NCI-H345 (cell line): ENCODE data around the gene PRKCA.
"Not testable (repeated sequence)": the region's sequence is repeated elsewhere in the genome, so short reads cannot be mapped to it uniquely, and the experiment has no call there.

Source experiments
- DNase-seq: peaks from one replicate; lab custom pipeline; 2025; lab: John Stamatoyannopoulos, UW

Gene PRKCA

GRCh38 chr17:66290101-66290722 is 12.2 kb upstream of the PRKCA start:
- DNase-seq, result no peak

GRCh38 chr17:66292353-66292752 is 10.1 kb upstream of the PRKCA start:
- DNase-seq, result no peak

GRCh38 chr17:66296289-66296725 is 6.1 kb upstream of the PRKCA start:
- no peak for DNase-seq

GRCh38 chr17:66297443-66297842 is 5.0 kb upstream of the PRKCA start:
- DNase-seq, result not testable (repeated sequence)

- DNase-seq, result no peak
These were observed 2.7 kb upstream of the PRKCA start for GRCh38 chr17:66299711-66300110.

GRCh38 chr17:66300956-66301355 is 1.5 kb upstream of the PRKCA start:
- no peak for DNase-seq

- DNase-seq, result no peak
These were observed 998 bp upstream of the PRKCA start for GRCh38 chr17:66301367-66301863.

GRCh38 chr17:66302761-66303626 is 581 bp downstream of the PRKCA start:
- peak; percentile 36 for DNase-seq

- DNase-seq, result peak; percentile 46
These were observed 2.1 kb downstream of the PRKCA start for GRCh38 chr17:66304304-66305174.

- no peak for DNase-seq
These were observed 4.0 kb downstream of the PRKCA start for GRCh38 chr17:66306446-66306845.

- DNase-seq, result no peak
These were observed 4.8 kb downstream of the PRKCA start for GRCh38 chr17:66307257-66307656.

GRCh38 chr17:66308856-66309255 is 6.4 kb downstream of the PRKCA start:
- DNase-seq, result no peak

GRCh38 chr17:66309793-66310192 is 7.4 kb downstream of the PRKCA start:
- no peak for DNase-seq

- DNase-seq, result no peak
These were observed 8.2 kb downstream of the PRKCA start for GRCh38 chr17:66310528-66311148.

GRCh38 chr17:66312912-66313311 is 10.5 kb downstream of the PRKCA start:
- no peak for DNase-seq

GRCh38 chr17:66313325-66313724 is 10.9 kb downstream of the PRKCA start:
- no peak for DNase-seq

- DNase-seq, result no peak
These were observed 11.7 kb downstream of the PRKCA start for GRCh38 chr17:66313995-66314659.

GRCh38 chr17:66317629-66318028 is 15.2 kb downstream of the PRKCA start:
- DNase-seq, result no peak

GRCh38 chr17:66319226-66319625 is 16.8 kb downstream of the PRKCA start:
- DNase-seq, result no peak

GRCh38 chr17:66322764-66323163 is 20.4 kb downstream of the PRKCA start:
- no peak for DNase-seq

- not testable (repeated sequence) for DNase-seq
These were observed 22.1 kb downstream of the PRKCA start for GRCh38 chr17:66324381-66325004.
